Activated T-cell treated with anti-CD3 and anti-CD28 coated beads, Interleukin-2, amount 50 U/mL, for 4 hours (primary cell): ENCODE data around the gene EBF4. TPM values are rescaled to one million over a fixed set of nuclear protein-coding genes. Genes with fewer than 3 reads are reported as not detected.
A peak's percentile ranks its signal among the peaks of the same experiment; 100 is the strongest.
"Not testable (repeated sequence)": the region's sequence is repeated elsewhere in the genome, so short reads cannot be mapped to it uniquely, and the experiment has no call there.

ENCODE experiments used
- ATAC-seq, 2 donors: fragments of 200-7000 bp; cut with Tn5 transposase; one replicate each; pipeline ENCODE4 v1.10.0; 2021
- DNase-seq: peaks from one replicate; pipeline ENCODE4 v3.0.0-alpha.2; 2020
- H3K27me3 Mint-ChIP-seq: one replicate; pipeline ENCODE4 v1.8.0; 2021; ENCODE audit warnings: low read depth, mixed read lengths
- H3K36me3 Mint-ChIP-seq: one replicate; pipeline ENCODE4 v1.8.0; 2022; ENCODE audit warnings: mixed read lengths; ENCODE audit not compliant: insufficient read depth
- H3K4me1 Mint-ChIP-seq: one replicate; pipeline ENCODE4 v1.8.0; 2021; ENCODE audit warnings: low read depth, mixed read lengths
- H3K4me3 Mint-ChIP-seq: one replicate; pipeline ENCODE4 v1.8.0; 2021; ENCODE audit warnings: mild to moderate bottlenecking, moderate library complexity, mixed read lengths
- H3K9me3 Mint-ChIP-seq: one replicate; pipeline ENCODE4 v1.8.0; 2021; ENCODE audit warnings: mixed read lengths
- total RNA-seq, 3 donors: library from RNA; stranded (reverse); gene quantifications; one replicate each; pipeline ENCODE4 v1.2.1, GENCODE V29; 2021

Gene EBF4
- total RNA-seq, 3 donors from 2014 or later: 0.33 to 1.1 (median 0.76) TPM

- Mint-ChIP-seq H3K4me1 (peaks cover 22% of the 10 kb centered on the region), H3K9me3 (no peaks in the 10 kb centered on the region), H3K4me3 (peak overlapping the region; percentile 69), H3K27me3 (peaks cover 72% of the 10 kb centered on the region), H3K36me3 (no peaks in the 10 kb centered on the region)
- no peak for ATAC-seq
- no peak for DNase-seq
Observed at GRCh38 chr20:2801286-2801728, 108.7 kb downstream of the EBF4 start.

- Mint-ChIP-seq H3K9me3 (no peaks in the 10 kb centered on the region), H3K4me1 (peaks cover 18% of the 10 kb centered on the region), H3K36me3 (no peaks in the 10 kb centered on the region), H3K4me3 (no peak overlapping the region), H3K27me3 (peaks cover 69% of the 10 kb centered on the region)
- ATAC-seq: no peak
- no peak for DNase-seq
Observed at GRCh38 chr20:2804041-2804828, 111.7 kb downstream of the EBF4 start.

GRCh38 chr20:2804852-2805688 lies 112.5 kb downstream of the EBF4 start:
- H3K9me3 Mint-ChIP-seq: no peaks in the 10 kb centered on the region
- ATAC-seq: no peak
- no peak overlapping the region for H3K4me3 Mint-ChIP-seq
- H3K36me3 Mint-ChIP-seq: no peaks in the 10 kb centered on the region
- H3K27me3 Mint-ChIP-seq: peaks cover 62% of the 10 kb centered on the region
- no peak for DNase-seq
- H3K4me1 Mint-ChIP-seq: peaks cover 10% of the 10 kb centered on the region

GRCh38 chr20:2805689-2806350 lies 113.2 kb downstream of the EBF4 start:
- Mint-ChIP-seq H3K27me3 (peaks cover 59% of the 10 kb centered on the region), H3K36me3 (no peaks in the 10 kb centered on the region), H3K4me1 (peaks cover 6% of the 10 kb centered on the region), H3K4me3 (no peak overlapping the region), H3K9me3 (no peaks in the 10 kb centered on the region)
- ATAC-seq: no peak
- DNase-seq: no peak

GRCh38 chr20:2806351-2806701 lies 113.7 kb downstream of the EBF4 start:
- Mint-ChIP-seq H3K36me3 (no peaks in the 10 kb centered on the region), H3K4me3 (no peak overlapping the region), H3K4me1 (peaks cover 1% of the 10 kb centered on the region), H3K27me3 (peaks cover 59% of the 10 kb centered on the region), H3K9me3 (no peaks in the 10 kb centered on the region)
- no peak for ATAC-seq
- DNase-seq: no peak

GRCh38 chr20:2807019-2807418 lies 114.4 kb downstream of the EBF4 start:
- no peak for ATAC-seq
- Mint-ChIP-seq H3K36me3 (no peaks in the 10 kb centered on the region), H3K27me3 (peaks cover 61% of the 10 kb centered on the region), H3K4me3 (no peak overlapping the region), H3K9me3 (peaks cover 3% of the 10 kb centered on the region), H3K4me1 (no peaks in the 10 kb centered on the region)
- DNase-seq: no peak

- H3K36me3 Mint-ChIP-seq, H3K4me3 Mint-ChIP-seq, H3K4me1 Mint-ChIP-seq, DNase-seq, H3K9me3 Mint-ChIP-seq, ATAC-seq: not testable (repeated sequence)
- peaks cover 61% of the 10 kb centered on the region for H3K27me3 Mint-ChIP-seq
Observed at GRCh38 chr20:2807929-2808328, 115.3 kb downstream of the EBF4 start.

- no peaks in the 10 kb centered on the region for H3K36me3 Mint-ChIP-seq
- ATAC-seq: no peak
- H3K9me3 Mint-ChIP-seq: peaks cover 13% of the 10 kb centered on the region
- no peak for DNase-seq
- no peak overlapping the region for H3K4me3 Mint-ChIP-seq
- no peaks in the 10 kb centered on the region for H3K4me1 Mint-ChIP-seq
- peaks cover 57% of the 10 kb centered on the region for H3K27me3 Mint-ChIP-seq
Observed at GRCh38 chr20:2809690-2810089, 117.1 kb downstream of the EBF4 start.

Other genes with a start within 250 kb of the EBF4 start
- 100 to 1,000 TPM; 613 to 744 (median 635) TPM for gene SNRPB, start 222.0 kb upstream of the EBF4 start, total RNA-seq
- 10 to 100 TPM; 10.4 to 13.7 (median 11.9) TPM for gene ZNF343, start 183.9 kb upstream of the EBF4 start, total RNA-seq
- gene TMC2, start 156.2 kb upstream of the EBF4 start, total RNA-seq: not detected
- gene NOP56, start 40.1 kb upstream of the EBF4 start, total RNA-seq: 1,000 to 10,000 TPM; 1,094 to 1,238 (median 1,145) TPM
- gene IDH3B, start 28.6 kb upstream of the EBF4 start, total RNA-seq: 100 to 1,000 TPM; 150 to 160 (median 158) TPM
- gene CPXM1, start 107.8 kb downstream of the EBF4 start, total RNA-seq: 1 to 10 TPM in 1 of 3 donors, under 1 TPM in 2; 0.95 to 3.8 (median 0.98) TPM
- gene C20orf141, start 122.2 kb downstream of the EBF4 start, total RNA-seq: not detected
- gene TMEM239, start 123.6 kb downstream of the EBF4 start, total RNA-seq: not detected
- 10 to 100 TPM; 12.1 to 16.8 (median 12.9) TPM for gene PCED1A, start 147.9 kb downstream of the EBF4 start, total RNA-seq
- gene VPS16, start 148.0 kb downstream of the EBF4 start, total RNA-seq: 10 to 100 TPM; 39.9 to 42.4 (median 41.6) TPM
- 10 to 100 TPM; 28.2 to 34.5 (median 32.3) TPM for gene PTPRA, start 180.7 kb downstream of the EBF4 start, total RNA-seq